ENCODE results near the gene ABI1. TPM values are rescaled to one million over a fixed set of nuclear protein-coding genes. Genes with fewer than 3 reads are reported as not detected.

Gene ABI1
- total and polyA plus RNA-seq, 2 of the 13 experiments (the other 11 are each of a cell fraction or from before 2014, with no cell fraction given): 20.9 to 22.9 TPM

DNA sequence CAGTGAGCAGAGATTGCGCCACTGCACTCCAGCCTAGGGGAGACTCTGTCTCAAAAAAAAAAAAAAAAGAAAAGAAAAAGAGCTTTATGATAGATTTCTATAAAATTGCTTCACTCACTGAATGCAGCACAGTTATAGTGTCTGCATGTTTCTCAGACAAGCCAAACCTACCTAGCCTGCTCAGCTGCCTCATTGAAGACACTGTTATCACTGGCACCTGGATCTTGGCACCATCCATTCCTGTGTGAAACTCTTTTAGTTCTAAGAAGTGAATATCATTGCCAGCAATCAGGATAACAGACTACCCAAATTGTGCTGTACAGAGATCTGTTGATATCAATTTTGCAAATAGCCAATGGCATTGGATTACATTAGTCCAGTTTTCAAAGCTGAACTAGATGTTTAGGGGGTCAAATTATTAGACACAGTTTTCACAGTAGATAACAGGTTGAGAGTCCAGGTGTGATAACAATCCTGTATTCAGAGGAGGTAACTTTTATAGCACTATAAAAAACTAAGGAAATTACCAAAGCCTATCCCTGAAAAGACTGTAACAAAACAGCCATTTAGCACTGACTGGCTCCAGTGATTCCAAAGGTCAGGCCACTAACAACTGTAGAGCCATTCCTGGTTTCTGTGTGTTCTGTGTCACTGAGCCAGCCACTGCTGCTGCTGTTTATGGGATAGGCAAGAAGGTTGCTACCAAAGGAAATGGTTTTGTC lies 146.2 kb downstream of the ABI1 start (continued):
- TF ChIP-seq, protein P1, sequence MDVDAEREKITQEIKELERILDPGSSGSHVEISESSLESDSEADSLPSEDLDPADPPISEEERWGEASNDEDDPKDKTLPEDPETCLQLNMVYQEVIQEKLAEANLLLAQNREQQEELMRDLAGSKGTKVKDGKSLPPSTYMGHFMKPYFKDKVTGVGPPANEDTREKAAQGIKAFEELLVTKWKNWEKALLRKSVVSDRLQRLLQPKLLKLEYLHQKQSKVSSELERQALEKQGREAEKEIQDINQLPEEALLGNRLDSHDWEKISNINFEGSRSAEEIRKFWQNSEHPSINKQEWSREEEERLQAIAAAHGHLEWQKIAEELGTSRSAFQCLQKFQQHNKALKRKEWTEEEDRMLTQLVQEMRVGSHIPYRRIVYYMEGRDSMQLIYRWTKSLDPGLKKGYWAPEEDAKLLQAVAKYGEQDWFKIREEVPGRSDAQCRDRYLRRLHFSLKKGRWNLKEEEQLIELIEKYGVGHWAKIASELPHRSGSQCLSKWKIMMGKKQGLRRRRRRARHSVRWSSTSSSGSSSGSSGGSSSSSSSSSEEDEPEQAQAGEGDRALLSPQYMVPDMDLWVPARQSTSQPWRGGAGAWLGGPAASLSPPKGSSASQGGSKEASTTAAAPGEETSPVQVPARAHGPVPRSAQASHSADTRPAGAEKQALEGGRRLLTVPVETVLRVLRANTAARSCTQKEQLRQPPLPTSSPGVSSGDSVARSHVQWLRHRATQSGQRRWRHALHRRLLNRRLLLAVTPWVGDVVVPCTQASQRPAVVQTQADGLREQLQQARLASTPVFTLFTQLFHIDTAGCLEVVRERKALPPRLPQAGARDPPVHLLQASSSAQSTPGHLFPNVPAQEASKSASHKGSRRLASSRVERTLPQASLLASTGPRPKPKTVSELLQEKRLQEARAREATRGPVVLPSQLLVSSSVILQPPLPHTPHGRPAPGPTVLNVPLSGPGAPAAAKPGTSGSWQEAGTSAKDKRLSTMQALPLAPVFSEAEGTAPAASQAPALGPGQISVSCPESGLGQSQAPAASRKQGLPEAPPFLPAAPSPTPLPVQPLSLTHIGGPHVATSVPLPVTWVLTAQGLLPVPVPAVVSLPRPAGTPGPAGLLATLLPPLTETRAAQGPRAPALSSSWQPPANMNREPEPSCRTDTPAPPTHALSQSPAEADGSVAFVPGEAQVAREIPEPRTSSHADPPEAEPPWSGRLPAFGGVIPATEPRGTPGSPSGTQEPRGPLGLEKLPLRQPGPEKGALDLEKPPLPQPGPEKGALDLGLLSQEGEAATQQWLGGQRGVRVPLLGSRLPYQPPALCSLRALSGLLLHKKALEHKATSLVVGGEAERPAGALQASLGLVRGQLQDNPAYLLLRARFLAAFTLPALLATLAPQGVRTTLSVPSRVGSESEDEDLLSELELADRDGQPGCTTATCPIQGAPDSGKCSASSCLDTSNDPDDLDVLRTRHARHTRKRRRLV (CRISPR knock-in tag; IDR thresholded peaks at IDR 0.05): no peak
- TF ChIP-seq, protein P2, sequence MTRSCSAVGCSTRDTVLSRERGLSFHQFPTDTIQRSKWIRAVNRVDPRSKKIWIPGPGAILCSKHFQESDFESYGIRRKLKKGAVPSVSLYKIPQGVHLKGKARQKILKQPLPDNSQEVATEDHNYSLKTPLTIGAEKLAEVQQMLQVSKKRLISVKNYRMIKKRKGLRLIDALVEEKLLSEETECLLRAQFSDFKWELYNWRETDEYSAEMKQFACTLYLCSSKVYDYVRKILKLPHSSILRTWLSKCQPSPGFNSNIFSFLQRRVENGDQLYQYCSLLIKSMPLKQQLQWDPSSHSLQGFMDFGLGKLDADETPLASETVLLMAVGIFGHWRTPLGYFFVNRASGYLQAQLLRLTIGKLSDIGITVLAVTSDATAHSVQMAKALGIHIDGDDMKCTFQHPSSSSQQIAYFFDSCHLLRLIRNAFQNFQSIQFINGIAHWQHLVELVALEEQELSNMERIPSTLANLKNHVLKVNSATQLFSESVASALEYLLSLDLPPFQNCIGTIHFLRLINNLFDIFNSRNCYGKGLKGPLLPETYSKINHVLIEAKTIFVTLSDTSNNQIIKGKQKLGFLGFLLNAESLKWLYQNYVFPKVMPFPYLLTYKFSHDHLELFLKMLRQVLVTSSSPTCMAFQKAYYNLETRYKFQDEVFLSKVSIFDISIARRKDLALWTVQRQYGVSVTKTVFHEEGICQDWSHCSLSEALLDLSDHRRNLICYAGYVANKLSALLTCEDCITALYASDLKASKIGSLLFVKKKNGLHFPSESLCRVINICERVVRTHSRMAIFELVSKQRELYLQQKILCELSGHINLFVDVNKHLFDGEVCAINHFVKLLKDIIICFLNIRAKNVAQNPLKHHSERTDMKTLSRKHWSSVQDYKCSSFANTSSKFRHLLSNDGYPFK (CRISPR knock-in tag; IDR thresholded peaks at IDR 0.05; ENCODE audit: borderline replicate concordance): no peak
- no peak for TF ChIP-seq MXI1 (IDR thresholded peaks at IDR 0.05; ENCODE audit: borderline replicate concordance, low read depth, low read length)

- ATAC-seq (no peak), FAIRE-seq (no peak), DNase-seq (ENCODE audit: low spot score) (no peak)
- Histone ChIP-seq H4K20me1 (ENCODE audit: insufficient read depth, low read length) (no peaks in the 10 kb centered on the region), H3K4me1 (ENCODE audit: insufficient read depth, low read length) (peaks cover 17% of the 10 kb centered on the region), H2AFZ (ENCODE audit: low read length) (no peak overlapping the region), H3K27ac (ENCODE audit: extremely low read length, insufficient read depth, low read length) (no peak overlapping the region), H3K79me2 (ENCODE audit: insufficient read depth, low read length) (no peaks in the 10 kb centered on the region), H3K4me3 (replicated peaks in 1 of 3; ENCODE audit: insufficient read depth in 1 of 3, low read depth in 2 of 3, low read length in 3 of 3) (no peak overlapping the region), H3K9me3 (ENCODE audit: low read length) (no peaks in the 10 kb centered on the region), H3K36me3 (replicated peaks in 1 of 2; ENCODE audit: control insufficient read depth in 1 of 2, insufficient read depth in 2 of 2, low read length in 2 of 2) (peaks cover 11 to 44% of the 10 kb centered on the region in 2 experiments), H3K27me3 (ENCODE audit: control insufficient read depth in 1 of 2, insufficient read depth in 2 of 2, low read length in 2 of 2) (no peaks in the 10 kb centered on the region), H3K4me2 (ENCODE audit: low read depth, low read length) (no peak overlapping the region), H3K9ac (ENCODE audit: insufficient read depth, low read depth, low read length) (no peak overlapping the region)
- BruUV-seq (replicated peaks): no TSS peak
- ChIA-PET POLR2A (no interaction called here), CTCF (ENCODE audit: low intra/inter-chr PET ratio, low total read pairs) (no interaction called here)
- intact Hi-C loops (cut with micrococcal nuclease; ENCODE audit: unreplicated experiment) (no loop called here), in situ Hi-C loops (cut with HindIII; ENCODE audit: extremely low pct_ligation_motif_present, low pct_unique_long_range_greater_than_20kb) (no loop called here)
- 100% methylated on average over 3 of the region's 5 CpGs for WGBS (ENCODE audit: low lambda C conversion rate)
- no peak for TF ChIP-seq TARDBP (CRISPR knock-in tag; IDR thresholded peaks at IDR 0.05)
- no peak for TF ChIP-seq GLI4 (CRISPR knock-in tag; IDR thresholded peaks at IDR 0.05; ENCODE audit: borderline replicate concordance)
Observed at GRCh38 chr10:26711324-26711723, 149.4 kb downstream of the ABI1 start.
